Measurements from ENCODE around the gene TMEM117.

The TMEM117 gene

DNA sequence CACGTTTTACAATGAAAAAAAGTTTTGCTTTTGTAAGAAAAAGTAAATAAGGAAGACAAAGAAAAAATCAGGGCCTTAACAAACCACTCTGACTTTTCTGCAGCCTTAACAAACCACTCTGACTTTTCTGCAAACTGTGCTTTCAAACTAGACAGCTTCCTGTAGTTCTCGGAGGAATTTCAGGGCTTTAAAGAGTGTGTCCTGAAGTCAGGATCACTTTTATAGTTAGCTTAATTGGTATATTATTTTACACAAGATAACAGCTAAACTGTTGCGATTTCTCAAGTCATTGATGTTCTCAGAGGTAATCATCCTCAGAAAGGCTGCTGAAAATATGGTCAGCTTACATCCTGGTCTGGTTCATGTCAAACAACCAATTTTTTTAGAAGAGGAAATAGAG, 42.2 kb downstream of the TMEM117 start:
- no peaks in the 10 kb centered on the region for H3K79me2 ChIP-seq (ENCODE audit: insufficient read depth, low read length)
- no peak overlapping the region for H3K27ac ChIP-seq (ENCODE audit: low read depth, low read length, poor library complexity, severe bottlenecking)
- H3K4me2 ChIP-seq (ENCODE audit: low read length) = no peak overlapping the region
- no peaks in the 10 kb centered on the region for H3K4me1 ChIP-seq (ENCODE audit: insufficient read depth, low read length, severe bottlenecking)
- no peak overlapping the region for H2AFZ ChIP-seq (ENCODE audit: low read length)
- H3F3A ChIP-seq (ENCODE audit: insufficient read depth, low read length) = no peaks in the 10 kb centered on the region
- no peaks in the 10 kb centered on the region for H3K9me2 ChIP-seq (ENCODE audit: low read depth, low read length)
- no peaks in the 10 kb centered on the region for H3K9me3 ChIP-seq (ENCODE audit: low read length)
- H3K4me3 ChIP-seq (ENCODE audit: low read depth, low read length, poor library complexity, severe bottlenecking) = no peak overlapping the region
- H3K36me3 ChIP-seq (ENCODE audit: insufficient read depth, low read length) = no peaks in the 10 kb centered on the region
- no peaks in the 10 kb centered on the region for H4K20me1 ChIP-seq (ENCODE audit: insufficient read depth, low read length)
- H3K9ac ChIP-seq (ENCODE audit: low read length) = no peak overlapping the region
- H3K27me3 ChIP-seq (ENCODE audit: insufficient read depth, low read length) = no peaks in the 10 kb centered on the region
- TF ChIP-seq CTCF (IDR thresholded peaks at IDR 0.05; ENCODE audit: low read length) = no peak
- TF ChIP-seq EZH2 (IDR thresholded peaks at IDR 0.05; ENCODE audit: borderline replicate concordance, low read length) = no peak

DNA sequence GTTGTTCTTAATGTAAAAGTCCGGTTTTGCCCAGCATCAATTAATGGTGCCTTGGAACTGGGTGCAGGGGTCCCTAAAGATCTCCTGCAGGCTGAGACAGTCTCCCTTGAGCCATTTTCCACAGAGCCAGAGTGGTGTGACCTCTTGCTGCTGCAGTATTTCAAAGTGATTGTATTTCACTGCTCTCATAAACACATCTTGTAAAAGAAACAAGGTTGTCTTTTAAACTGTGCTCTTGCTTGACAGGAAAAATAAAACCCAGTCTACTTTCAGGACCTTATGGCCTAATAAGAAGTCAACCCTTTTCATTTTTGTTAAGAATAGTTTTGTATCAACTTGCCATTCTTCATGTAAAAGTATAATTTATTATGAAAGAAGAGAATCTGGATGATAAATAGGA, 44.7 kb downstream of the TMEM117 start:
- no peak for TF ChIP-seq CTCF (IDR thresholded peaks at IDR 0.05; ENCODE audit: low read length)
- TF ChIP-seq EZH2 (IDR thresholded peaks at IDR 0.05; ENCODE audit: borderline replicate concordance, low read length) = no peak
- H3K4me3 ChIP-seq (ENCODE audit: low read depth, low read length, poor library complexity, severe bottlenecking) = no peak overlapping the region
- H4K20me1 ChIP-seq (ENCODE audit: insufficient read depth, low read length) = no peaks in the 10 kb centered on the region
- no peak overlapping the region for H3K27ac ChIP-seq (ENCODE audit: low read depth, low read length, poor library complexity, severe bottlenecking)
- no peaks in the 10 kb centered on the region for H3K9me2 ChIP-seq (ENCODE audit: low read depth, low read length)
- no peak overlapping the region for H3K4me2 ChIP-seq (ENCODE audit: low read length)
- H3K9me3 ChIP-seq (ENCODE audit: low read length) = no peaks in the 10 kb centered on the region
- H2AFZ ChIP-seq (ENCODE audit: low read length) = no peak overlapping the region
- H3K27me3 ChIP-seq (ENCODE audit: insufficient read depth, low read length) = no peaks in the 10 kb centered on the region
- no peaks in the 10 kb centered on the region for H3F3A ChIP-seq (ENCODE audit: insufficient read depth, low read length)
- no peak overlapping the region for H3K9ac ChIP-seq (ENCODE audit: low read length)
- H3K36me3 ChIP-seq (ENCODE audit: insufficient read depth, low read length) = no peaks in the 10 kb centered on the region
- no peaks in the 10 kb centered on the region for H3K4me1 ChIP-seq (ENCODE audit: insufficient read depth, low read length, severe bottlenecking)
- no peaks in the 10 kb centered on the region for H3K79me2 ChIP-seq (ENCODE audit: insufficient read depth, low read length)

DNA sequence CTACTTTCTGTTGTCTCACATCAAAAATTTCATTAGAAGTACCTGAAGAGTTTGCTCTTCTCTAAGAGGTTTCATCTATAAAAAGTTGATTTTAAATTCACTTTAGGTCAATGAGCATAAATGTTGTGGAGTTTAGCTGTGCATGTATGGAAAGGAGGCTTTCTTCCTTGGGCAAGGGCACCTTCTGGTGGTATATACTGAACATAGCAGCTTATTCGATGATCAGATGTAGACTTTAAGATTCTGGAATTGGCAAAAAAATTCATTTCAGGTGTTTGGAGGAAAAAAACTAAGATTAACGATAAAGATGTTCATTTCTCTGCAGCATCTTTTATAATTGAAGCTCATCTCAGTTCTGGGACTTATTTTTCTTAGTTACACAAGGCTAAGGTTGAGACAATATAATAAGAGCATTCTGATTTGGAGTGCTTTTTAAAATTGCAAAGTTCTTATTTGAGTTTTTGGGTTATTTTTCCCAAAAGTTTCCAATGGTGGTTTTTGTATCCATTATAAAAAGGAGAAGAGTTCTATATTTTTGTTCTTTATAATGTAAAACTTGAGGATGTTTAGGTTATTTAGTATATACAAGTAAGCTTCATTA, 46.8 kb downstream of the TMEM117 start:
- H3K27ac ChIP-seq (ENCODE audit: low read depth, low read length, poor library complexity, severe bottlenecking) = no peak overlapping the region
- no peaks in the 10 kb centered on the region for H3K9me2 ChIP-seq (ENCODE audit: low read depth, low read length)
- no peaks in the 10 kb centered on the region for H3F3A ChIP-seq (ENCODE audit: insufficient read depth, low read length)
- no peaks in the 10 kb centered on the region for H4K20me1 ChIP-seq (ENCODE audit: insufficient read depth, low read length)
- no peaks in the 10 kb centered on the region for H3K9me3 ChIP-seq (ENCODE audit: low read length)
- H3K27me3 ChIP-seq (ENCODE audit: insufficient read depth, low read length) = no peaks in the 10 kb centered on the region
- no peak overlapping the region for H3K4me2 ChIP-seq (ENCODE audit: low read length)
- no peak overlapping the region for H2AFZ ChIP-seq (ENCODE audit: low read length)
- H3K4me1 ChIP-seq (ENCODE audit: insufficient read depth, low read length, severe bottlenecking) = no peaks in the 10 kb centered on the region
- TF ChIP-seq EZH2 (IDR thresholded peaks at IDR 0.05; ENCODE audit: borderline replicate concordance, low read length) (no peak), CTCF (IDR thresholded peaks at IDR 0.05; ENCODE audit: low read length) (peak; percentile 89)
- no peak overlapping the region for H3K9ac ChIP-seq (ENCODE audit: low read length)
- H3K36me3 ChIP-seq (ENCODE audit: insufficient read depth, low read length) = no peaks in the 10 kb centered on the region
- H3K4me3 ChIP-seq (ENCODE audit: low read depth, low read length, poor library complexity, severe bottlenecking) = no peak overlapping the region
- H3K79me2 ChIP-seq (ENCODE audit: insufficient read depth, low read length) = no peaks in the 10 kb centered on the region

Measured in OCI-LY1 (cell line).